HEK293 (cell line): ENCODE measurements around the gene CRYBA2.

Experiments
- CTCF ChIA-PET: fragments of 350-600 bp; formaldehyde crosslinking; extraction: SDS; loops from one replicate; lab custom pipeline; 2021; ENCODE audit warnings: antibody characterized with exemption; lab: Yijun Ruan, JAX
- POLR2A ChIA-PET: fragments of 300-600 bp; formaldehyde crosslinking; extraction: SDS; loops from one replicate; lab custom pipeline; 2020; ENCODE audit warnings: antibody characterized with exemption, inconsistent platforms; lab: Yijun Ruan, JAX
- H3K27ac ChIP-seq: fragments of 200-500 bp; sonication (Bioruptor generic); 2 replicates; pipeline ENCODE4 v1.5.1; 2014; ENCODE audit warnings: low read depth, low read length, control low read depth, inconsistent platforms; ENCODE audit errors: extremely low read depth
- H3K36me3 ChIP-seq, 2 experiments: fragments of 200-500 bp in 1 of 2; sonication (Bioruptor generic) in 1 of 2; 1 replicate in 1 of 2; 2 replicates in 1 of 2; pipeline ENCODE4 v1.5.1; 2014 to 2017; ENCODE audit warnings: inconsistent platforms in 2 of 2, low read length in 2 of 2; ENCODE audit not compliant: control insufficient read depth in 2 of 2, insufficient read depth in 1 of 2
- H3K4me1 ChIP-seq: fragments of 200-500 bp; sonication (Bioruptor generic); 2 replicates; pipeline ENCODE4 v1.5.1; 2014; ENCODE audit warnings: mild to moderate bottlenecking, low read length, inconsistent platforms; ENCODE audit not compliant: control insufficient read depth, insufficient read depth
- H3K4me3 ChIP-seq: 2 replicates; pipeline ENCODE4 v1.5.1; 2011; ENCODE audit warnings: low read depth, mild to moderate bottlenecking, control low read depth, low read length, moderate library complexity
- H3K9me3 ChIP-seq: fragments of 200-500 bp; sonication (Bioruptor generic); 2 replicates; pipeline ENCODE4 v1.5.1; 2014; ENCODE audit warnings: low read depth, low read length, inconsistent platforms; ENCODE audit not compliant: control insufficient read depth, insufficient read depth
- INSM2 ChIP-seq: fragments of 450-650 bp; formaldehyde crosslinking; IDR thresholded peaks from 2 replicates; pipeline ENCODE4 v1.5.1; 2016; ENCODE audit warnings: missing biosample characterization, missing genetic modification characterization
- PATZ1 ChIP-seq: fragments of 450-650 bp; formaldehyde crosslinking; IDR thresholded peaks from 2 replicates; pipeline ENCODE4 v1.5.1; 2016; ENCODE audit warnings: missing biosample characterization, missing genetic modification characterization
- PRDM1 ChIP-seq: fragments of 450-650 bp; formaldehyde crosslinking; IDR thresholded peaks from 2 replicates; pipeline ENCODE4; 2016; ENCODE audit warnings: missing biosample characterization, missing genetic modification characterization
- TSHZ1 ChIP-seq: fragments of 450-650 bp; formaldehyde crosslinking; IDR thresholded peaks from 2 replicates; pipeline ENCODE4 v1.5.1; 2016; ENCODE audit warnings: missing biosample characterization, missing genetic modification characterization, borderline replicate concordance
- ZBTB44 ChIP-seq: fragments of 450-650 bp; IDR thresholded peaks from 2 replicates; pipeline ENCODE4 v1.5.1; 2018; ENCODE audit warnings: missing biosample characterization, mild to moderate bottlenecking, missing genetic modification characterization
- ZEB2 ChIP-seq: fragments of 450-650 bp; formaldehyde crosslinking; IDR thresholded peaks from 2 replicates; pipeline ENCODE4 v1.5.1; 2016; ENCODE audit warnings: missing biosample characterization, missing genetic modification characterization
- ZNF292 ChIP-seq: fragments of 450-650 bp; formaldehyde crosslinking; IDR thresholded peaks from 2 replicates; pipeline ENCODE4 v1.5.1; 2016; ENCODE audit warnings: low read depth, missing biosample characterization, missing genetic modification characterization, borderline replicate concordance
- ZNF433 ChIP-seq: fragments of 450-650 bp; formaldehyde crosslinking; IDR thresholded peaks from 2 replicates; pipeline ENCODE4 v1.5.1; 2016; ENCODE audit warnings: missing biosample characterization, missing genetic modification characterization, low read depth
- ZNF555 ChIP-seq: fragments of 450-650 bp; formaldehyde crosslinking; conservative IDR thresholded peaks from 2 replicates; pipeline ENCODE4 v1.5.1; 2017; ENCODE audit warnings: missing biosample characterization, mild to moderate bottlenecking, missing genetic modification characterization, inconsistent platforms
- ZNF580 ChIP-seq: fragments of 450-650 bp; formaldehyde crosslinking; IDR thresholded peaks from 2 replicates; pipeline ENCODE4 v1.5.1; 2016; ENCODE audit warnings: missing biosample characterization, missing genetic modification characterization
- ZNF623 ChIP-seq: fragments of 450-650 bp; formaldehyde crosslinking; IDR thresholded peaks from 2 replicates; pipeline ENCODE4 v1.5.1; 2016; ENCODE audit warnings: missing biosample characterization, missing genetic modification characterization
- ZNF768 ChIP-seq: fragments of 450-650 bp; formaldehyde crosslinking; IDR thresholded peaks from 2 replicates; pipeline ENCODE4 v1.5.1; 2018; ENCODE audit warnings: missing biosample characterization, mild to moderate bottlenecking, missing genetic modification characterization
- TF ChIP-seq, protein P1 (sequence below): fragments of 450-650 bp; formaldehyde crosslinking; conservative IDR thresholded peaks from 2 replicates; pipeline ENCODE4 v1.5.1; 2016; ENCODE audit warnings: low read depth, missing biosample characterization, missing genetic modification characterization

The CRYBA2 gene

GRCh38 chr2:218983934-218984238 lies 9.3 kb downstream of the CRYBA2 start (continued):
- TF ChIP-seq PATZ1 (tag by site-specific recombination) (no peak), ZEB2 (tag by site-specific recombination) (no peak), INSM2 (tag by site-specific recombination) (no peak), ZNF555 (tag by site-specific recombination) (no peak), ZNF580 (tag by site-specific recombination) (no peak), TSHZ1 (no peak), ZNF292 (tag by site-specific recombination) (no peak)

- Histone ChIP-seq H3K4me3 (no peak overlapping the region), H3K36me3 (no peaks in the 10 kb centered on the region), H3K4me1 (peaks cover 2% of the 10 kb centered on the region; the same call in 1 of the 2 replicates), H3K9me3 (no peaks in the 10 kb centered on the region), H3K27ac (no peak overlapping the region)
- ChIA-PET CTCF (interaction anchor here (0.9 to 4.2 kb wide), 4 partner anchors 19 to 136 kb away, joined by 4 to 31 read pairs (median 5); no protein-coding TSS in a partner anchor), POLR2A (no interaction called here)
- TF ChIP-seq PRDM1 (tag by site-specific recombination), result no peak
Measured at GRCh38 chr2:218983263-218983933, 9.8 kb downstream of the CRYBA2 start.

DNA sequence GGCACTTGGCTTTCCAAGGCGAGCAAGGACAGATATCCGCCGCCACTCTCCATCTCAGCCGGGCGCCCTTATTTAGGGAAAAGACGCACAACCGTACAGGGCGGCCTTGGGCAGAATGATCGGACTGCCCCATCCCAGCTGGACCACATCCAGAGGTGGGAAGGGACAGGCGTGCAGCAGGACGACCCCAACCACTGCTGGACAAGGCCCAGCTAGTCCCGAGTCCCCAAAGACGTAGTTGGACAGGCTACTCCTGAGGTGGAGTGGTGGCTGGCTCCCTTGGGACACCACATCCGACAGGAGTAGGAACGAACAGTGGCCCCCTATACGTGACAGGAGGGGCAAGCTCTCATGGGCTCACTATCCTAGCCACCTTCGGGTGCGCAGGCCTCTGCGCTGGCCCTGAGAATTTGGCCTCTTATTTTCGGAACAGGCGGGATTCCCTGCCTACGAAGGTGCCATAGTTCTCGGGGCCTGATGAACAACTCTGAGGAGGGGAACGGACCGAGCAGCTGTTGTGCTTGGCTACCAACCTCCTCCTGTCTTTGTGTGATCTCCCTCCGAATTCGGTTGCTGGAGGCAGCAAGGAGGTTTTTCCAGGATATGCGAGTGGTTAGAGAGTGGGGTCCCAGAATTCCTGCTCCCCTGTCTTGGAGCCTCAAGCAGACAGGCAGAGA lies 10.5 kb downstream of the CRYBA2 start:
- Histone ChIP-seq H3K36me3 (no peaks in the 10 kb centered on the region), H3K27ac (no peak overlapping the region), H3K4me1 (0 out of 2 replicates have a peak, but pooled peaks cover 2% of the 10 kb centered on the region), H3K4me3 (no peak overlapping the region), H3K9me3 (no peaks in the 10 kb centered on the region)
- CTCF ChIA-PET, result interaction anchor here (0.6 to 4.2 kb wide), 5 partner anchors 19 to 262 kb away, joined by 3 to 31 read pairs (median 4); no protein-coding TSS in a partner anchor
- POLR2A ChIA-PET, result no interaction called here
- TF ChIP-seq ZNF433 (no peak), PATZ1 (tag by site-specific recombination) (no peak), ZBTB44 (tag by site-specific recombination) (no peak), ZNF768 (tag by site-specific recombination) (no peak), ZNF623 (tag by site-specific recombination) (no peak)
- TF ChIP-seq, protein P1, sequence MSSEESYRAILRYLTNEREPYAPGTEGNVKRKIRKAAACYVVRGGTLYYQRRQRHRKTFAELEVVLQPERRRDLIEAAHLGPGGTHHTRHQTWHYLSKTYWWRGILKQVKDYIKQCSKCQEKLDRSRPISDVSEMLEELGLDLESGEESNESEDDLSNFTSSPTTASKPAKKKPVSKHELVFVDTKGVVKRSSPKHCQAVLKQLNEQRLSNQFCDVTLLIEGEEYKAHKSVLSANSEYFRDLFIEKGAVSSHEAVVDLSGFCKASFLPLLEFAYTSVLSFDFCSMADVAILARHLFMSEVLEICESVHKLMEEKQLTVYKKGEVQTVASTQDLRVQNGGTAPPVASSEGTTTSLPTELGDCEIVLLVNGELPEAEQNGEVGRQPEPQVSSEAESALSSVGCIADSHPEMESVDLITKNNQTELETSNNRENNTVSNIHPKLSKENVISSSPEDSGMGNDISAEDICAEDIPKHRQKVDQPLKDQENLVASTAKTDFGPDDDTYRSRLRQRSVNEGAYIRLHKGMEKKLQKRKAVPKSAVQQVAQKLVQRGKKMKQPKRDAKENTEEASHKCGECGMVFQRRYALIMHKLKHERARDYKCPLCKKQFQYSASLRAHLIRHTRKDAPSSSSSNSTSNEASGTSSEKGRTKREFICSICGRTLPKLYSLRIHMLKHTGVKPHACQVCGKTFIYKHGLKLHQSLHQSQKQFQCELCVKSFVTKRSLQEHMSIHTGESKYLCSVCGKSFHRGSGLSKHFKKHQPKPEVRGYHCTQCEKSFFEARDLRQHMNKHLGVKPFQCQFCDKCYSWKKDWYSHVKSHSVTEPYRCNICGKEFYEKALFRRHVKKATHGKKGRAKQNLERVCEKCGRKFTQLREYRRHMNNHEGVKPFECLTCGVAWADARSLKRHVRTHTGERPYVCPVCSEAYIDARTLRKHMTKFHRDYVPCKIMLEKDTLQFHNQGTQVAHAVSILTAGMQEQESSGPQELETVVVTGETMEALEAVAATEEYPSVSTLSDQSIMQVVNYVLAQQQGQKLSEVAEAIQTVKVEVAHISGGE, result no peak
